ENCODE data around the gene ENDOD1.

Gene ENDOD1

GRCh38 chr11:95147364-95147905 lies 57.8 kb downstream of the ENDOD1 start:
- Histone ChIP-seq H3K9me3 (ENCODE audit: low read depth, low read length) (no peaks in the 10 kb centered on the region), H3K9ac (ENCODE audit: insufficient read length) (no peak overlapping the region), H3K4me3 (peak overlapping the region; percentile 46; the same call in 1 of the 2 replicates), H3K27ac (no peak overlapping the region), H3K36me3 (ENCODE audit: insufficient read depth, low read length) (no peaks in the 10 kb centered on the region)
- DNase-seq (ENCODE audit: low read depth, low spot score), result peak; percentile 51
- TF ChIP-seq POLR2AphosphoS5 (IDR thresholded peaks at IDR 0.05; ENCODE audit: borderline replicate concordance, low read depth, low read length) (no peak), FOXP2 (optimal IDR thresholded peaks at IDR 0.05; ENCODE audit: control extremely low read depth, extremely low read length, insufficient read depth) (peak; percentile 13)

GRCh38 chr11:95148406-95148805 lies 58.8 kb downstream of the ENDOD1 start:
- TF ChIP-seq POLR2AphosphoS5 (IDR thresholded peaks at IDR 0.05; ENCODE audit: borderline replicate concordance, low read depth, low read length) (no peak), FOXP2 (optimal IDR thresholded peaks at IDR 0.05; ENCODE audit: control extremely low read depth, extremely low read length, insufficient read depth) (no peak), EZH2 (IDR thresholded peaks at IDR 0.05) (no peak)
- Histone ChIP-seq H3K36me3 (ENCODE audit: insufficient read depth, low read length) (no peaks in the 10 kb centered on the region), H3K9me3 (ENCODE audit: low read depth, low read length) (no peaks in the 10 kb centered on the region), H3K4me3 (no peak overlapping the region), H3K27ac (no peak overlapping the region), H3K9ac (ENCODE audit: insufficient read length) (no peak overlapping the region)
- DNase-seq (ENCODE audit: low read depth, low spot score), result no peak

DNA sequence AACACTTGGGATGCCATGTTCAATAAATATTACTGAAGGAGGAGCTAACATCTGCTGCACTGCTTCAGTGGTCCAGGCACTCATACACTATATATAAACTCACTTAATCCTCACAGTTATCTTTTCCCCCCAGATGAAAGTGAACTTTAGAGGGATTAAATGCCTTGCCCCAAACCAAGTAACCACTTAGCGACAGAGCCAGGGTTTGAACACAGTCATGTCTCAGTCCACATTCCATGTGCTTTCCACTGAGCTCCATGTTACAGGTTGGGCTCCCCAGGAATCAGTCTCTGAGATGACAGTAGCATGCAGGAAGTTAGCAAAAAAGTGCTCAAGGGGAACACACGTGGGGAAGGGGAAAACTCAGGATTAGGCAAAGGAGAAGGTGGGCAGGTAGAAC lies 59.3 kb downstream of the ENDOD1 start:
- H3K9ac ChIP-seq (ENCODE audit: insufficient read length), result no peak overlapping the region
- no peak for TF ChIP-seq EZH2 (IDR thresholded peaks at IDR 0.05)
- H3K36me3 ChIP-seq (ENCODE audit: insufficient read depth, low read length), result no peaks in the 10 kb centered on the region
- H3K9me3 ChIP-seq (ENCODE audit: low read depth, low read length), result no peaks in the 10 kb centered on the region
- H3K4me3 ChIP-seq, result no peak overlapping the region
- no peak for DNase-seq (ENCODE audit: low read depth, low spot score)
- H3K27ac ChIP-seq, result no peak overlapping the region

DNA sequence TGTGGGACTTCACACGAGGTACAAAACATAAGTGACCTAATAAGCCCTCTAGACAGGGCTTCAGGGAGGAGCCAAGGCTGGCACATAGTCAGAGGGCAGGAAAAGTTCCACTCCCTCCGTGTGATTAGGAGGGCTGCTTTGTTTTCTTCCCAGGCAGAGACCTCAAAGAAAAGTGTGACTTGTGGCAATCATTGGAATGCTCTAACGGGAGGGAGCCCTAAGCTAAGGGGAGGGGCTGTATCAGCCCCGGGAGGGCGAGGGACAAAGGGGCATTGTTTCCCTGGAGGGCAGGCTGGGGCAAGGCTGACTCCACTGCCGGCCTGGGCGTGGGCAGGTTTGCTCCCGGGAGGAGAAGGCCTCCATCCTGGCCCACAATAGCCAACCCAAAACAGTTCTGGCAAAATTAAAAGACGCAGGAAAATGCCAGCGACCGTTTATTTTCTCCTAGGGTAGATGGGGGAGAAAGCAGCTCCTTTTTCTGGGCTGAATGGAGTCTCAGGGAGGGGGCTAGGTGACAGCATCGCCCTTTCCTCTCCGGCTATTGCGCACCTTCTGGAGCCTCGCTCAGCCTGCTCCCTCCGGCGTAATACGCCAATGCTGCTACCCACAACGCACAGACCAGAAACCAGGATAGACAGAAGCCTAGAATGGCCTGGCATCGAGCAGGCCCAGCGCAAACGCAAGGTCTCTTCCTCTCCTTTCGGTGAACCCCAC lies 60.2 kb downstream of the ENDOD1 start:
- TF ChIP-seq FOXP2 (optimal IDR thresholded peaks at IDR 0.05; ENCODE audit: control extremely low read depth, extremely low read length, insufficient read depth) (no peak), EZH2 (IDR thresholded peaks at IDR 0.05) (no peak), POLR2AphosphoS5 (IDR thresholded peaks at IDR 0.05; ENCODE audit: borderline replicate concordance, low read depth, low read length) (no peak)
- Histone ChIP-seq H3K36me3 (ENCODE audit: insufficient read depth, low read length) (no peaks in the 10 kb centered on the region), H3K9me3 (ENCODE audit: low read depth, low read length) (no peaks in the 10 kb centered on the region), H3K9ac (ENCODE audit: insufficient read length) (no peak overlapping the region), H3K27ac (no peak overlapping the region), H3K4me3 (no peak overlapping the region)
- no peak for DNase-seq (ENCODE audit: low read depth, low spot score)

GRCh38 chr11:95150956-95151684 lies 61.5 kb downstream of the ENDOD1 start:
- H3K36me3 ChIP-seq (ENCODE audit: insufficient read depth, low read length), result no peaks in the 10 kb centered on the region
- no peak overlapping the region for H3K27ac ChIP-seq
- H3K4me3 ChIP-seq, result peak overlapping the region; percentile 19; the same call in 1 of the 2 replicates
- no peak for DNase-seq (ENCODE audit: low read depth, low spot score)
- no peak overlapping the region for H3K9ac ChIP-seq (ENCODE audit: insufficient read length)
- H3K9me3 ChIP-seq (ENCODE audit: low read depth, low read length), result no peaks in the 10 kb centered on the region
- no peak for TF ChIP-seq EZH2 (IDR thresholded peaks at IDR 0.05)
- no peak for TF ChIP-seq POLR2AphosphoS5 (IDR thresholded peaks at IDR 0.05; ENCODE audit: borderline replicate concordance, low read depth, low read length)
- TF ChIP-seq FOXP2 (optimal IDR thresholded peaks at IDR 0.05; ENCODE audit: control extremely low read depth, extremely low read length, insufficient read depth), result no peak

- Histone ChIP-seq H3K36me3 (ENCODE audit: insufficient read depth, low read length) (no peaks in the 10 kb centered on the region), H3K9me3 (ENCODE audit: low read depth, low read length) (no peaks in the 10 kb centered on the region), H3K27ac (no peak overlapping the region), H3K4me3 (no peak overlapping the region), H3K9ac (ENCODE audit: insufficient read length) (no peak overlapping the region)
- DNase-seq (ENCODE audit: low read depth, low spot score), result no peak
- no peak for TF ChIP-seq EZH2 (IDR thresholded peaks at IDR 0.05)
- no peak for TF ChIP-seq POLR2AphosphoS5 (IDR thresholded peaks at IDR 0.05; ENCODE audit: borderline replicate concordance, low read depth, low read length)
- TF ChIP-seq FOXP2 (optimal IDR thresholded peaks at IDR 0.05; ENCODE audit: control extremely low read depth, extremely low read length, insufficient read depth), result no peak
These were observed 63.5 kb downstream of the ENDOD1 start for GRCh38 chr11:95152876-95153856.

- H3K9me3 ChIP-seq (ENCODE audit: low read depth, low read length), result no peaks in the 10 kb centered on the region
- no peak overlapping the region for H3K9ac ChIP-seq (ENCODE audit: insufficient read length)
- H3K4me3 ChIP-seq, result no peak overlapping the region
- no peak for TF ChIP-seq EZH2 (IDR thresholded peaks at IDR 0.05)
- TF ChIP-seq POLR2AphosphoS5 (IDR thresholded peaks at IDR 0.05; ENCODE audit: borderline replicate concordance, low read depth, low read length), result no peak
- TF ChIP-seq FOXP2 (optimal IDR thresholded peaks at IDR 0.05; ENCODE audit: control extremely low read depth, extremely low read length, insufficient read depth), result no peak
- no peaks in the 10 kb centered on the region for H3K36me3 ChIP-seq (ENCODE audit: insufficient read depth, low read length)
- H3K27ac ChIP-seq, result no peak overlapping the region
- no peak for DNase-seq (ENCODE audit: low read depth, low spot score)
These were observed 64.2 kb downstream of the ENDOD1 start for GRCh38 chr11:95153857-95154246.

- no peak for TF ChIP-seq POLR2AphosphoS5 (IDR thresholded peaks at IDR 0.05; ENCODE audit: borderline replicate concordance, low read depth, low read length)
- Histone ChIP-seq H3K9ac (ENCODE audit: insufficient read length) (no peak overlapping the region), H3K27ac (no peak overlapping the region), H3K9me3 (ENCODE audit: low read depth, low read length) (no peaks in the 10 kb centered on the region), H3K4me3 (no peak overlapping the region), H3K36me3 (ENCODE audit: insufficient read depth, low read length) (no peaks in the 10 kb centered on the region)
- DNase-seq (ENCODE audit: low read depth, low spot score), result no peak
These were observed 64.9 kb downstream of the ENDOD1 start for GRCh38 chr11:95154514-95154913.
